AG08395 (cell line): ENCODE results near the gene FXYD1.

Experiments used
- DNase-seq: peaks from one replicate; pipeline ENCODE4 v3.0.0; 2012; ENCODE audit warnings: mixed read lengths, low spot score

Gene FXYD1

GRCh38 chr19:35107545-35107944, 31.1 kb upstream of the FXYD1 start:
- DNase-seq = peak; percentile 50

- no peak for DNase-seq
These were observed 29.9 kb upstream of the FXYD1 start for GRCh38 chr19:35108730-35109129.

- no peak for DNase-seq
These were observed 29.1 kb upstream of the FXYD1 start for GRCh38 chr19:35109395-35110112.

DNA sequence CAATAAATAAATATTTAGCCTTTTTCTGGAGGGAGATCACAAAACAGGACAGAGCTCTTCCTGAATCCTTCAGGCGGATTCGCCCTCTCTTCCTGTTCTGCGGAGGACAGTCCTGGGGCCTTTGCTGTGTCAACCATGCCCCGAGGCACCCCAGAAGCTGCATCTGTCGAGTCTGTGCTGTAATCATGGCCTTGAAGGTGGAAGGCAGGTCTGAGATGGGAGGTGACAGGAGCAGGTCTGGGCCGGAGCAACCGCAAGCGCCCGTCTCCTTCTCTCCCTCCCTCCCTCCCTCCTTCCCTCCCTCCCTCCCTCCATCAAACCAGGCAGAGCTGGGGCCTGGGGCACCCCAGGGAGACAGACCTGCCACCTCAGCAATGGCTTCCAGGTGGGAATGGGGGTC, 27.6 kb upstream of the FXYD1 start:
- no peak for DNase-seq

DNA sequence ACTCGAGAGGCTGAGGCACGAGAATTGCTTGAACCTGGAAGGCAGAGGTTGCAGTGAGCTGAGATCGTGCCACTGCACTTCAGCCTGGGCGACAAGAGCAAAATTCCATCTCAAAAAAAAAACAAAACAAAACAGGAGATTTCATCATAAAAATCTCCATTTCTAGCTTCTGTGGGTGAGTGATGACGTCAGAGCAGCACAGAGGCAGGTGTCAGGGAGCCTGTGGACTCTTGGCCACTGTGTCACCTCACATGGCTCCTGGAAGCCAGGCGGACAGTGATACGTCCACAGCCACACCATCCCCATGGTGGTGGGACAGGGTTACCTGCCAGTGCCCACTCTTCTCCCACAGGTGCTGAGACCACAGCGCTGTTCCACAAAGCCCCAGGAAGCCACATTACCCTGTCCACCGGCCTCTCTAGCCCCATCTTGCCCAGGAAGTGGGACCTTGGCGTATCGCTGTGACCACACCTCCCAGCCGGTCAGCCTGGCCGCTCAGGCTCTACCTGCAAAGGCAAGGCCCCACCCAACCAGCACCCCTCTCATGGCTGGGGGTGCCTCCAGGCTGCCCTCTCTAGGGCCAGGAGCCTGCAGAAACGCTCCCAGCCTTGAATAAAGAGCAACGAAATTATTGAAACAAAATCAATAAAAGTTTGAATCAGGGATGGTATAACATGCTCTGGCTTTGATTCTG, 25.5 kb upstream of the FXYD1 start:
- DNase-seq = no peak

GRCh38 chr19:35114353-35115176, 24.1 kb upstream of the FXYD1 start:
- peak; percentile 84 for DNase-seq

DNA sequence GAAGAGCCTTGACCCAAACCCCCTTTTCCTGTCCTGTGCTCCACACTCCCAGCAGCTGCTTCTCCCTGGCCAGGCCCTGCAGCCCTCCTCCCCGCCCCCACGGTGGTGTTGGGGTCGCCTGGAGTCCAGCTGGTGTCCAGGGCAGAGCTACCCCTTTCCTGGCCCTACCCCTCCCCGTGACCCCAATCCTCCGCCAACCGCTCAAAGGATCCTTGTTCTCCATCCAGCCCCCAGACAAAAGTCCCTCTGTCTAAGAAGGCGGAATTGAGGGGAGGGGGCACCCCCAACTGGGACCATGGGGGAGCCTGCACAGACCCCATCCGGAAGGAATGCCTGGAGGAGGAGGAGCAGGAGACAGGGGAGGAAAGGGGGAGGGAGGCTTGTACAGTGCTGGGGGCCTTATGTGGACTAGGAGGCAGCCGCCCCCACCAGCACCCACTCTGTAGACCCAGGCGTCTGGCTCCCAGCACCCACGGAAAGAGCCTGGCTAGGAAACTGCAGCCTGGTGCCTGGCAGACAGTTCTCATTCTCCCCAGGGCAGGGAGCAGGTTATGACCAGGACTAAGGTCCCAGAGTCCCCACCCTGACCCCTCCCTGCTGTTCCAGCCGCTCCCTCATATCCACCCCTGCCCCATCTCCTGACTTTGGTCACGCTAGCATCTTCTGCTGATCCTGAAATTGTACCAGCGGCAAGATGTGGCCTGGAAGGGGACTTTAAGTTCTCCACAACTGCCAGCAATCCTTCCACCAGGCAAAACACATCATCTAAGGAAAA, 23.3 kb upstream of the FXYD1 start, which contains the start of gene FXYD3:
FXYD3 (plus strand) TSS at position 647 of the 775 bp plus-strand sequence. CDS start 3,554 bp downstream, outside the sequence.
- no peak for DNase-seq

DNA sequence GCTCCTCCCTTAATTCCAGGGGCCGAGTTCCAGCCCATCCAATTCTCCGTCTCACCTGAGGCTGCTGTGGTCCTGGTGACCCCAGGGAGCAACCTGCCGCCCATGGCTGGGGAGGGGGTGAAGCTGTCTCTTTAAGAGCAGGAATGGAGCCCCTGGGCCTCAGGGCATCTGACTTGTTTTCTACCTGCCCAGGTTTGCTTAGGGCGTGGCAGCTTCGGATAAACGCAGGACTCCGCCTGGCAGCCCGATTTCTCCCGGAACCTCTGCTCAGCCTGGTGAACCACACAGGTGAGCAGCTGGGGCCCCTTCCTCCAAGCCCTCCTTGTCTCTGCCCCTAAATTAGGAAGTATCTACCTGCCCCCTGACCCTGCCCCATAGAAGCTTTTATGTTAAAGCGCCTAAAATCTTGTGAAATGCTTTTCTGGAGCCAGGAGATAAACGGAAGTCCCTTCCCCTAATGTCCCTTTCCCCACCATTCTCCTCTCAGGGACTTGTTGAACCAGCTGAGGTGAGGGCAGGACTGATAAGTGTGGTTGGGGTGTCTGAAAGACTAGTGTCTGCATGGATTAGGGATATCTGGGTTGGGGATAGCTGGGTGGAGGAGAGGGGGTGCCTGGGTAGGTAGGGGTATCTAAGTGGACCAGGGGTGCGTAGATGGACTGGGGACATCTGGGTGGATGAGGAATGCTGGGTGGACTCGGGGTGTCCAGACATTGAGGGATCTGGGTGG, 22.4 kb upstream of the FXYD1 start:
- no peak for DNase-seq

GRCh38 chr19:35117116-35117515, 21.5 kb upstream of the FXYD1 start:
- DNase-seq = no peak

DNA sequence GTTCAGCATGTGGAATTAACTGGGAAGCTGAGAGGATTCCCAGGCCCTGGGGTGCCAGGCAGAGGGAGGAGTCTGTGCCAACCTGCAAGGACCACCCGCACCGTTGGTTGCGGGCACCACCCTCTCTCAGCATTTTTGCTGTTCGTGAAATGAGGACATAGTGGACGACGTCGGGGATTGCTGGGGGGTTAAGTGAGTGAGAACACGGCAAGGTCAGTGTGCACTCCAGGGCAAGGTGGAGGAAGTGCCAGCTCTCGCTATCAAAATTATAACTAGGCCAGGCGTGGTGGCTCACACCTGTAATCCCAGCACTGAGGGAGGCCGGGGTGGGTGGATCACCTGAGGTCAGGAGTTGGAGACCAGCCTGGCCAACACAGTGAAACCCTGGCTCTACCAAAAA, 20.8 kb upstream of the FXYD1 start:
- DNase-seq = no peak

DNA sequence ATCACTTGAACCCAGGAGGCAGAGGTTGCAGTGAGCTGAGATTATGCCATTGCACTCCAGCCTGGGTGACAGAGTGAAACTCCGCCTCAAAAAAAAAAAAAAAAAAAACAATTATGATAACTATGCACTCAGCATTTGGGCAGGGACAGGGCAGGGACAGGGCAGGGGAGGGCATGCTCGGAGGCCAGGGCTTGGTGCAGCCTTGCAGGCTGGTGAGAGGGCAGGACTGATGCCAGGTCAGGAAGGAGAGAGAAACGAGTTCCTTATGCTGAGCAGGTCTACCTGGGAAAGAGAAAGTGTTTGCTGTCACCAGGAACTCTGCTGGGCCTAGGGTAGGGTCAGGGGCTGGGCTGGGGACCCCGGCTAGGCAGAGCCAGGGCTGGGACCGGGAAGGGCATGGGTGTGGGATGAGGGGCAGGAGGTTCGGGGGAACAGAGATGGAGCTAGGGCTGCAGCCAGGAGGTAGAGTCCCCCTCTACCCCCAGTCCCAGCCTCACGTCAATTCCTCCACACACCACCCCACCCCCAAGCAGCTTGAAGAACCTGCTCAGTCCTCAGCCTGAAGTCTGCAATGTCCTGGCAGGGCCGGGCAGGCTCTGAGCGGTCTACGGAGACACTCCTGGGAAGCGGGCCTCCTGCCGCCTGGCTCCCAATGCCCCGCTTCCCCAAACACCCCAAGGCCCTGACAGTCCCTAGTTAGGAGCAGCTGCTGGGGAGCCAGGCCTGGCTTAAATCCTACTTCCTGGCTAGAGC, 20.2 kb upstream of the FXYD1 start:
- DNase-seq = no peak

DNA sequence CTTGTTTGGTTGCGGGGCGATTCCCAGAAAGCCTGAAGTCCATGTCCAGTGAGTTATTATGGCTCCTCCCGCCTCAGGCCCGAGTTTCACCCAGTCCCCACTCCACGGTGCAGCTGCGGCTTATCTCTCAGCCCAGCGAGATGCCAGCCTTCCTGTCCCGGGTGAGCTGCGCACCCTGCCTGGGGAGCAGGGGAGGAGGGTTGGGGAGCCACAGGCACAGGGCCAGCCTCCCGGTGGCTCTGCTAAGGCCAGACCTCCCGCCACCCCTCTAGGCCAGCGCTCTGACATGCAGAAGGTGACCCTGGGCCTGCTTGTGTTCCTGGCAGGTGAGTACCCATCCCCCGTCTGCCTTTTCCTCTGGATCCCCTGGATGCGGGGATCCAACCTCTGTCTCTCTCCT, 19.5 kb upstream of the FXYD1 start:
- no peak for DNase-seq

DNA sequence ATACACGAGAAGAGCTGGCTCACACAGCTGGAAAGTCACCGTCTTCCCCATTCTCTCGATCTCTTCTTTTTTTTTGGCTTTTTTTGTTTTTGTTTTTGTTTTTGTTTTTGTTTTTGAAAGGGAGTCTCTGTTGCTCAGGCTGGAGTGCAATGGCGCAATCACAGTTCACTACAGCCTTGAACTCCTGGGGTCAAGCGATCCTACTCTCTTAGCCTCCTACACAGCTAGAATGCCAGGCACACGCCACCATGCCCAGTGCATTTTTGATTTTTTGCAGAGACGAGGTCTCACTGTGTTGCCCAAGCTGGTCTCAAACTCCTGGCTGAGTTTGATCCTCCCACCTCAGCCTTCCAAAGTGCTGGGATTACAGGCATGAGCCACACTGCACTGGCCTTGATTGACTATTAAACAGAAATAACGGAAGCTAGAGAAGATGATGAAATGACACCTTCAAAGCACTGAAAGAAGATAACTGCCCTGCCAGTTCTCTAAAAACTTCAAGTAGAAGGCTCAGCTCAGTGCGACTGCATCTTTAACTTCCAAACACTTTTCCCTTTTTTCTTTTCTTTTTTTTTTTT, 19.0 kb upstream of the FXYD1 start:
- no peak for DNase-seq

GRCh38 chr19:35120492-35120891, 18.1 kb upstream of the FXYD1 start:
- DNase-seq = peak; percentile 73

DNA sequence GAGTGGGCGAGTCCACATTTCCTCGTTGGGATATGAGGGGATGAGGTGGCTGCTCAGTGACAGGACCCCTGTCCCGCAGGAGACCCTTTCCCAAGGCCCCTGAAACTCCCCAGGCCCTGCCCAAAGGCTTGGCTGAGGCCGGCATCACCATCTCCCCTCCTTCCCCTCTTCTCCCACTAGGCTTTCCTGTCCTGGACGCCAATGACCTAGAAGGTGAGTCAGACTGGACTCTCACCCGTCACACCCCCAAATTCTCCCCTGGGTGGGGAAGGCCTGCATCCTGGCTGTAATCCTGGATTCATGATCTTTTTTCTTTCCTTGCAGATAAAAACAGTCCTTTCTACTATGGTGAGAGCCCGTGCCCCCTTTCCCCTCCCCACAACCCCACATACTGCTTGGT, 17.7 kb upstream of the FXYD1 start:
- DNase-seq = no peak

DNA sequence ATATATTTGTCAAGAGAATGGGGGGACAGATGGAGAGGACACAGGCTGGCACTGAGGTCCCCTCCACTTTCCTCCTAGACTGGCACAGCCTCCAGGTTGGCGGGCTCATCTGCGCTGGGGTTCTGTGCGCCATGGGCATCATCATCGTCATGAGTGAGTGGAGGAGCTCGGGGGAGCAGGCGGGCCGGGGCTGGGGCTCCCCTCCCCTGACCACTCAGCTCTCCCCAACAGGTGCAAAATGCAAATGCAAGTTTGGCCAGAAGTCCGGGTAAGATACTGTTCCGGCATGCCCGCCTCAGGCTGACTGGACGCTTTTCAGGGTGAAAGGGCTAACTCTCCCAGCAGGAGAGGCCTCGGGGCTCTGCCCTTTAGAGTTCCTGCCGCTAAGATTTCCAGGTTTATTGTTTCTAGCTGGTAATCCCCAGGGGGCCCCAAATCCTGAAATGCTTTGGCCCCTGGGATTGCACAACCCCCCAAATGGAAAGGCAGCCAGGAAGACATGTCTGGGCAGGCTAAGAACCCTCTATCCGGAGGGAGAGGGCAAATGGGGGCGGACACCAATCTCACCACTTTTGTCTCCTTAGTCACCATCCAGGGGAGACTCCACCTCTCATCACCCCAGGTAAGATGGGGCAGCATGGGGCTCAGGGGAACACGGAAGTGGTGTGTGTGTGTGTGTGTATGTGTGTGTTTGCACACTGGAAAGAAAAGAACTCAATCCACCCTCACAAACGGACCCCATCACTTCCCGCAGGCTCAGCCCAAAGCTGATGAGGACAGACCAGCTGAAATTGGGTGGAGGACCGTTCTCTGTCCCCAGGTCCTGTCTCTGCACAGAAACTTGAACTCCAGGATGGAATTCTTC, 15.7 kb upstream of the FXYD1 start:
- DNase-seq = no peak

DNA sequence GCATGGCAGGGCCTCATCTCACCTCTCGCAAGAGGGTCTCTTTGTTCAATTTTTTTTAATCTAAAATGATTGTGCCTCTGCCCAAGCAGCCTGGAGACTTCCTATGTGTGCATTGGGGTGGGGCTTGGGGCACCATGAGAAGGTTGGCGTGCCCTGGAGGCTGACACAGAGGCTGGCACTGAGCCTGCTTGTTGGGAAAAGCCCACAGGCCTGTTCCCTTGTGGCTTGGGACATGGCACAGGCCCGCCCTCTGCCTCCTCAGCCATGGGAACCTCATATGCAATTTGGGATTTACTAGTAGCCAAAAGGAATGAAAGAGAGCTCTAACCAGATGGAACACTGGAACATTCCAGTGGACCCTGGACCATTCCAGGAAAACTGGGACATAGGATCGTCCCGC, 15.1 kb upstream of the FXYD1 start:
- peak; percentile 45 for DNase-seq

GRCh38 chr19:35124098-35125060, 14.2 kb upstream of the FXYD1 start:
- peak; percentile 99 for DNase-seq
